H9 (cell line): ENCODE measurements around the gene AKAP7. TPM values are rescaled to one million over a fixed set of nuclear protein-coding genes. Genes with fewer than 3 reads are reported as not detected.

Source experiments
- DNase-seq: peaks from one replicate; pipeline ENCODE4 v3.0.0-alpha.2; 2017
- H2AFZ ChIP-seq: one replicate; pipeline ENCODE4 v1.6.1; 2013; ENCODE audit warnings: mild to moderate bottlenecking, low read length, control low read depth, moderate library complexity
- H2AK5ac ChIP-seq: 2 replicates; pipeline ENCODE4 v1.6.1; 2013; ENCODE audit warnings: low read length, control low read depth, mixed read lengths; ENCODE audit not compliant: insufficient read length
- H2BK120ac ChIP-seq: one replicate; pipeline ENCODE4 v1.6.1; 2013; ENCODE audit warnings: low read depth, mild to moderate bottlenecking, low read length, control low read depth, inconsistent platforms; ENCODE audit not compliant: poor library complexity, severe bottlenecking
- H2BK12ac ChIP-seq: 2 replicates; pipeline ENCODE4 v1.6.1; 2013; ENCODE audit warnings: low read length, control low read depth, mixed read lengths, low read depth; ENCODE audit not compliant: insufficient read length
- H2BK15ac ChIP-seq: 2 replicates; pipeline ENCODE4 v1.6.1; 2013; ENCODE audit warnings: low read depth, low read length, control low read depth
- H2BK20ac ChIP-seq: one replicate; pipeline ENCODE4 v1.6.1; 2013; ENCODE audit warnings: low read depth, mild to moderate bottlenecking, low read length, control low read depth, inconsistent platforms; ENCODE audit not compliant: poor library complexity, severe bottlenecking
- H2BK5ac ChIP-seq: 2 replicates; pipeline ENCODE4 v1.6.1; 2013; ENCODE audit warnings: low read length, control low read depth, mixed read lengths; ENCODE audit not compliant: insufficient read length
- H3K14ac ChIP-seq: 2 replicates; pipeline ENCODE4 v1.6.1; 2013; ENCODE audit warnings: low read length, control low read depth; ENCODE audit not compliant: insufficient read depth
- H3K18ac ChIP-seq: 2 replicates; pipeline ENCODE4 v1.6.1; 2013; ENCODE audit warnings: low read depth, mild to moderate bottlenecking, mixed read lengths, low read length, control low read depth; ENCODE audit not compliant: insufficient read length
- H3K23ac ChIP-seq: 2 replicates; pipeline ENCODE4 v1.6.1; 2013; ENCODE audit warnings: low read length, control low read depth, mixed read lengths, low read depth; ENCODE audit not compliant: insufficient read length
- H3K23me2 ChIP-seq: 2 replicates; pipeline ENCODE4 v1.6.1; 2013; ENCODE audit warnings: low read depth, mild to moderate bottlenecking, mixed read lengths, low read length, control low read depth; ENCODE audit not compliant: insufficient read length, poor library complexity, severe bottlenecking
- H3K27ac ChIP-seq: 2 replicates; pipeline ENCODE4 v1.5.1; 2013; ENCODE audit warnings: low read length, control low read depth, mixed read lengths, low read depth; ENCODE audit not compliant: insufficient read length
- H3K27me3 ChIP-seq: 2 replicates; pipeline ENCODE4 v1.6.1; 2013; ENCODE audit warnings: low read length, control low read depth, inconsistent platforms; ENCODE audit not compliant: insufficient read depth
- H3K4ac ChIP-seq: 2 replicates; pipeline ENCODE4 v1.6.1; 2013; ENCODE audit warnings: low read depth, mild to moderate bottlenecking, control low read depth, inconsistent platforms, low read length, moderate library complexity
- H3K4me1 ChIP-seq: 2 replicates; pipeline ENCODE4 v1.6.1; 2013; ENCODE audit warnings: low read length, control low read depth, inconsistent platforms; ENCODE audit not compliant: insufficient read depth
- H3K4me2 ChIP-seq: 2 replicates; pipeline ENCODE4 v1.6.1; 2013; ENCODE audit warnings: low read length, control low read depth, mixed read lengths; ENCODE audit not compliant: insufficient read length, insufficient read depth
- H3K56ac ChIP-seq: 2 replicates; pipeline ENCODE4 v1.6.1; 2013; ENCODE audit warnings: low read depth, mild to moderate bottlenecking, mixed read lengths, low read length, control low read depth; ENCODE audit not compliant: insufficient read length
- H3K79me1 ChIP-seq: 2 replicates; pipeline ENCODE4 v1.6.1; 2013; ENCODE audit warnings: low read depth, mild to moderate bottlenecking, moderate library complexity, low read length, control low read depth, inconsistent platforms; ENCODE audit not compliant: insufficient read depth, poor library complexity, severe bottlenecking
- H3K79me2 ChIP-seq: 2 replicates; pipeline ENCODE4 v1.6.1; 2013; ENCODE audit warnings: low read length, control low read depth, inconsistent platforms; ENCODE audit not compliant: insufficient read depth
- H3K9ac ChIP-seq: 2 replicates; pipeline ENCODE4 v1.6.1; 2013; ENCODE audit warnings: low read length, control low read depth, mixed read lengths; ENCODE audit not compliant: insufficient read length; ENCODE audit errors: extremely low read depth
- H3K9me3 ChIP-seq: one replicate; pipeline ENCODE4 v1.6.1; 2013; ENCODE audit warnings: low read depth, low read length, inconsistent platforms; ENCODE audit not compliant: control insufficient read depth
- H3T11ph ChIP-seq: one replicate; pipeline ENCODE4 v1.6.1; 2013; ENCODE audit warnings: mild to moderate bottlenecking, low read length, control low read depth, inconsistent platforms
- H4K20me1 ChIP-seq: one replicate; pipeline ENCODE4 v1.6.1; 2013; ENCODE audit not compliant: control insufficient read depth, insufficient read length, insufficient read depth
- H4K5ac ChIP-seq: 2 replicates; pipeline ENCODE4 v1.6.1; 2013; ENCODE audit warnings: low read depth, mild to moderate bottlenecking, mixed read lengths, low read length, control low read depth; ENCODE audit not compliant: insufficient read length
- H4K8ac ChIP-seq: replicated peaks from 2 replicates; pipeline ENCODE4 v1.6.1; 2013; ENCODE audit warnings: low read length, control low read depth, mixed read lengths, low read depth; ENCODE audit not compliant: insufficient read length
- H4K91ac ChIP-seq: 2 replicates; pipeline ENCODE4 v1.6.1; 2013; ENCODE audit warnings: low read depth, mild to moderate bottlenecking, moderate library complexity, mixed read lengths, low read length, control low read depth; ENCODE audit not compliant: insufficient read length
- H3K27ac Mint-ChIP-seq, 3 experiments: 2 replicates in 2 of 3; 3 replicates in 1 of 3; pipeline ENCODE4 v1.8.0; 2020 to 2021; ENCODE audit warnings: mixed read lengths in 3 of 3, mild to moderate bottlenecking in 1 of 3, moderate library complexity in 1 of 3
- H3K27me3 Mint-ChIP-seq: 2 replicates; pipeline ENCODE4 v1.8.0; 2021; ENCODE audit warnings: low read depth, mild to moderate bottlenecking, moderate library complexity, mixed read lengths
- H3K36me3 Mint-ChIP-seq, 3 experiments: 2 replicates in 2 of 3; 3 replicates in 1 of 3; pipeline ENCODE4 v1.8.0; 2020 to 2021; ENCODE audit warnings: low read depth in 3 of 3, mixed read lengths in 3 of 3; ENCODE audit not compliant: insufficient read depth in 1 of 3
- H3K4me1 Mint-ChIP-seq, 2 experiments: 2 replicates each; pipeline ENCODE4 v1.8.0; 2020; ENCODE audit warnings: mixed read lengths in 2 of 2
- H3K4me3 Mint-ChIP-seq, 2 experiments: 2 replicates in 1 of 2; 3 replicates in 1 of 2; pipeline ENCODE4 v1.8.0; 2020 to 2021; ENCODE audit warnings: mild to moderate bottlenecking in 2 of 2, mixed read lengths in 2 of 2, moderate library complexity in 1 of 2
- H3K9me3 Mint-ChIP-seq, 2 experiments: 2 replicates in 1 of 2; 3 replicates in 1 of 2; pipeline ENCODE4 v1.8.0; 2020; ENCODE audit warnings: mild to moderate bottlenecking in 2 of 2, mixed read lengths in 2 of 2, moderate library complexity in 1 of 2
- CTCF ChIP-seq: fragments of 200-600 bp; sonication (generic); conservative IDR thresholded peaks from 3 replicates; pipeline ENCODE4 v1.8.0; 2021; ENCODE audit warnings: antibody characterized with exemption, mild to moderate bottlenecking
- whole genome bisulfite sequencing: extraction: QIAGEN DNeasy Blood & Tissue Kit; methylation state at CpG from one replicate; pipeline ENCODE4 v1.1.7; 2013; ENCODE audit warnings: missing lambda C conversion rate, low lambda C conversion rate, mixed read lengths; ENCODE audit not compliant: insufficient read length; ENCODE audit errors: extremely low coverage; 5-methylcytosine and 5-hydroxymethylcytosine counted together
- total RNA-seq: library from RNA; stranded (reverse); gene quantifications from 2 replicates; pipeline ENCODE4 v1.2.1, GENCODE V29; 2021

The AKAP7 gene
- total RNA-seq, 1 experiment from 2014 or later: 9.8 TPM

- H3K36me3 Mint-ChIP-seq: peaks cover 20 to 26% (median 22%) of the 10 kb centered on the region in 3 experiments
- H3K27me3 Mint-ChIP-seq: no peaks in the 10 kb centered on the region
- Histone ChIP-seq H3K27ac (no peak overlapping the region), H3K18ac (no peak overlapping the region), H3K79me1 (no peaks in the 10 kb centered on the region), H3K9me3 (peaks cover 17% of the 10 kb centered on the region), H3T11ph (no peak overlapping the region), H3K79me2 (no peaks in the 10 kb centered on the region), H3K27me3 (no peaks in the 10 kb centered on the region; the same call in 1 of the 2 replicates), H4K20me1 (no peaks in the 10 kb centered on the region), H2BK120ac (no peak overlapping the region), H3K9ac (no peak overlapping the region), H3K56ac (no peak overlapping the region), H3K23ac (no peak overlapping the region), H2BK12ac (no peak overlapping the region), H2BK20ac (no peak overlapping the region), H3K4me1 (no peaks in the 10 kb centered on the region; the same call in 1 of the 2 replicates), H4K91ac (no peak overlapping the region), H3K23me2 (no peaks in the 10 kb centered on the region), H2BK5ac (no peak overlapping the region), H4K5ac (no peak overlapping the region), H3K4me2 (no peak overlapping the region), H3K14ac (no peak overlapping the region), H3K4ac (no peak overlapping the region), H2AK5ac (no peak overlapping the region), H2AFZ (no peak overlapping the region), H4K8ac (no peak overlapping the region), H2BK15ac (no peak overlapping the region)
- DNase-seq: no peak
- TF ChIP-seq CTCF: no peak
- peaks cover 14 to 15% of the 10 kb centered on the region in 2 experiments; a peak in 4 of 5 replicates for H3K9me3 Mint-ChIP-seq
- no CpG with 5 or more reads among the region's 3 CpGs for WGBS
- H3K27ac Mint-ChIP-seq: no peak overlapping the region
- H3K4me3 Mint-ChIP-seq: no peak overlapping the region
- H3K4me1 Mint-ChIP-seq: peaks cover 0 to 2% of the 10 kb centered on the region in 2 experiments; a peak in 2 of 4 replicates
These were observed 135.3 kb downstream of the AKAP7 start for GRCh38 chr6:131270534-131270933.
